ENCODE data around the gene DHPS. TPM values are rescaled to one million over a fixed set of nuclear protein-coding genes. Genes with fewer than 3 reads are reported as not detected.

Gene DHPS
- total and polyA plus RNA-seq, 2 of the 13 experiments (the other 11 are each of a cell fraction or from before 2014, with no cell fraction given), result 43.3 to 84.3 TPM

GRCh38 chr19:12720851-12721655, 39.4 kb upstream of the DHPS start (continued):
- TF ChIP-seq ZNF784 (CRISPR knock-in tag; IDR thresholded peaks at IDR 0.05; ENCODE audit: borderline replicate concordance) (no peak), CBX1 (IDR thresholded peaks at IDR 0.05; ENCODE audit: low read depth) (no peak), ZBTB40 (IDR thresholded peaks at IDR 0.05) (no peak), ZBTB40 (CRISPR knock-in tag; IDR thresholded peaks at IDR 0.05) (no peak; the same call in 1 of the 2 replicates), ZNF468 (CRISPR knock-in tag; IDR thresholded peaks at IDR 0.05) (no peak), TRIM24 (CRISPR knock-in tag; IDR thresholded peaks at IDR 0.05) (no peak), ZBTB33 (CRISPR knock-in tag; IDR thresholded peaks at IDR 0.05) (0 out of 2 replicates have a peak, but pooled peaks have one; percentile 25), REL (CRISPR knock-in tag; conservative IDR thresholded peaks at IDR 0.05) (no peak), XRCC5 (optimal IDR thresholded peaks at IDR 0.05; ENCODE audit: low read length) (no peak), ZZZ3 (CRISPR knock-in tag; IDR thresholded peaks at IDR 0.05; ENCODE audit: borderline replicate concordance) (no peak), HMG20A (CRISPR knock-in tag; IDR thresholded peaks at IDR 0.05; ENCODE audit: borderline replicate concordance) (no peak), DR1 (CRISPR knock-in tag; IDR thresholded peaks at IDR 0.05) (no peak), THAP9 (CRISPR knock-in tag; IDR thresholded peaks at IDR 0.05; ENCODE audit: borderline replicate concordance) (peak; percentile 3; the same call in 1 of the 2 replicates), ZMYM3 (CRISPR knock-in tag; IDR thresholded peaks at IDR 0.05) (no peak)
